Measurements from ENCODE around the gene GPN1.
"Not testable (repeated sequence)": the region's sequence is repeated elsewhere in the genome, so short reads cannot be mapped to it uniquely, and the experiment has no call there.

Gene GPN1

GRCh38 chr2:27584597-27584996 is 44.3 kb upstream of the GPN1 start:
- Histone ChIP-seq H3K27ac (no peak overlapping the region), H3K4me3 (ENCODE audit: low read depth, low read length) (peak overlapping the region; percentile 15), H3K27me3 (replicated peaks) (no peaks in the 10 kb centered on the region), H3K36me3 (replicated peaks) (no peaks in the 10 kb centered on the region)
- TF ChIP-seq CTCF (IDR thresholded peaks at IDR 0.05; ENCODE audit: low read depth, low read length, missing control alignments), result no peak
- in situ Hi-C loops (cut with HindIII; ENCODE audit: low pct_ligation_motif_present, low sequenced_read_pairs), result no loop called here
- no peak for DNase-seq

GRCh38 chr2:27587025-27587424 is 41.8 kb upstream of the GPN1 start:
- H3K27me3 ChIP-seq (replicated peaks), result no peaks in the 10 kb centered on the region
- no peak for DNase-seq
- in situ Hi-C loops (cut with HindIII; ENCODE audit: low pct_ligation_motif_present, low sequenced_read_pairs), result no loop called here
- TF ChIP-seq CTCF (IDR thresholded peaks at IDR 0.05; ENCODE audit: low read depth, low read length, missing control alignments), result no peak
- H3K27ac ChIP-seq, result no peak overlapping the region
- H3K36me3 ChIP-seq (replicated peaks), result no peaks in the 10 kb centered on the region
- H3K4me3 ChIP-seq (ENCODE audit: low read depth, low read length), result no peak overlapping the region

- H3K4me3 ChIP-seq (ENCODE audit: low read depth, low read length), result no peak overlapping the region
- no peaks in the 10 kb centered on the region for H3K36me3 ChIP-seq (replicated peaks)
- no peak for DNase-seq
- H3K27ac ChIP-seq, result no peak overlapping the region
- in situ Hi-C loops (cut with HindIII; ENCODE audit: low pct_ligation_motif_present, low sequenced_read_pairs), result no loop called here
- TF ChIP-seq CTCF (IDR thresholded peaks at IDR 0.05; ENCODE audit: low read depth, low read length, missing control alignments), result no peak
- H3K27me3 ChIP-seq (replicated peaks), result no peaks in the 10 kb centered on the region
Measured at GRCh38 chr2:27588308-27588707, 40.5 kb upstream of the GPN1 start.

- no peak for TF ChIP-seq CTCF (IDR thresholded peaks at IDR 0.05; ENCODE audit: low read depth, low read length, missing control alignments)
- no peak for DNase-seq
- in situ Hi-C loops (cut with HindIII; ENCODE audit: low pct_ligation_motif_present, low sequenced_read_pairs), result no loop called here
- no peak overlapping the region for H3K27ac ChIP-seq
- H3K27me3 ChIP-seq (replicated peaks), result no peaks in the 10 kb centered on the region
- H3K36me3 ChIP-seq (replicated peaks), result no peaks in the 10 kb centered on the region
- H3K4me3 ChIP-seq (ENCODE audit: low read depth, low read length), result no peak overlapping the region
Measured at GRCh38 chr2:27591745-27592144, 37.1 kb upstream of the GPN1 start.

- in situ Hi-C loops (cut with HindIII; ENCODE audit: low pct_ligation_motif_present, low sequenced_read_pairs), result no loop called here
- Histone ChIP-seq H3K27me3 (replicated peaks) (no peaks in the 10 kb centered on the region), H3K4me3 (ENCODE audit: low read depth, low read length) (no peak overlapping the region), H3K27ac (no peak overlapping the region), H3K36me3 (replicated peaks) (no peaks in the 10 kb centered on the region)
- no peak for DNase-seq
- TF ChIP-seq CTCF (IDR thresholded peaks at IDR 0.05; ENCODE audit: low read depth, low read length, missing control alignments), result no peak
Measured at GRCh38 chr2:27593240-27593639, 35.6 kb upstream of the GPN1 start.

GRCh38 chr2:27594020-27594703 is 34.7 kb upstream of the GPN1 start:
- H3K4me3 ChIP-seq (ENCODE audit: low read depth, low read length); H3K36me3 ChIP-seq (replicated peaks); H3K27me3 ChIP-seq (replicated peaks); DNase-seq; H3K27ac ChIP-seq; in situ Hi-C loops (cut with HindIII; ENCODE audit: low pct_ligation_motif_present, low sequenced_read_pairs): not testable (repeated sequence)

GRCh38 chr2:27595412-27595811 is 33.4 kb upstream of the GPN1 start:
- in situ Hi-C loops (cut with HindIII; ENCODE audit: low pct_ligation_motif_present, low sequenced_read_pairs); DNase-seq: not testable (repeated sequence)

More at GRCh38 chr2:27595412-27595811, 33.4 kb upstream of the GPN1 start:
- H3K4me3 ChIP-seq (ENCODE audit: low read depth, low read length); H3K27ac ChIP-seq; H3K27me3 ChIP-seq (replicated peaks); H3K36me3 ChIP-seq (replicated peaks): not testable (repeated sequence)
